HL-60 (cell line): Measurements from ENCODE around the gene FCAMR.

Source experiments
- GABPA ChIP-seq: IDR thresholded peaks from 2 replicates; pipeline ENCODE4 v1.6.1; 2012; ENCODE audit warnings: low read depth
- POLR2AphosphoS5 ChIP-seq: IDR thresholded peaks from 2 replicates; pipeline ENCODE4 v1.6.1; 2012; ENCODE audit warnings: low read depth
- TF ChIP-seq, protein P1 (sequence below): IDR thresholded peaks from one replicate; pipeline ENCODE4 v1.5.1; 2011; ENCODE audit warnings: low read length, control low read depth, inconsistent platforms; ENCODE audit not compliant: insufficient read depth
- TF ChIP-seq, protein P2 (sequence below): IDR thresholded peaks from 2 replicates; pipeline ENCODE4 v1.6.1; 2012; ENCODE audit warnings: low read depth; ENCODE audit not compliant: insufficient replicate concordance

DNA sequence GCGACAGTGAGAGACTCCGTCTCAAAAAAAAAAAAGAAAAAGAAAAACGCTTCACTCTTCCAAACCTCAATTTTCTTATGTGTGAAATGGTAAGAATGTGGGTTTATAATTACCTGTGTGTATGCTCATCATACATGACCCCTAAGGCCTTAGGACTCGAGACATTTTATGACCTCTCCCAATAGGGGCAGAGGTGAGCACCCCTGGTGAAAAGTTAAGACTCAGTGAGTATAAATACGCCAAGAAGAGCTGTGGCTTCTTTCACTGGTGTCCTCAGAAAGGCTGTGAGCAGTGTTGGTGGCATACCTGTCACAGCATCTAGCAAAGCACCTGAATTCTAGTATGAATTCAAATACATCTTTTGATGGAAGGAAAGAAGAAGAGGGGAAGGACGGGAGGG lies 40.7 kb downstream of the FCAMR start:
- TF ChIP-seq, protein P1, sequence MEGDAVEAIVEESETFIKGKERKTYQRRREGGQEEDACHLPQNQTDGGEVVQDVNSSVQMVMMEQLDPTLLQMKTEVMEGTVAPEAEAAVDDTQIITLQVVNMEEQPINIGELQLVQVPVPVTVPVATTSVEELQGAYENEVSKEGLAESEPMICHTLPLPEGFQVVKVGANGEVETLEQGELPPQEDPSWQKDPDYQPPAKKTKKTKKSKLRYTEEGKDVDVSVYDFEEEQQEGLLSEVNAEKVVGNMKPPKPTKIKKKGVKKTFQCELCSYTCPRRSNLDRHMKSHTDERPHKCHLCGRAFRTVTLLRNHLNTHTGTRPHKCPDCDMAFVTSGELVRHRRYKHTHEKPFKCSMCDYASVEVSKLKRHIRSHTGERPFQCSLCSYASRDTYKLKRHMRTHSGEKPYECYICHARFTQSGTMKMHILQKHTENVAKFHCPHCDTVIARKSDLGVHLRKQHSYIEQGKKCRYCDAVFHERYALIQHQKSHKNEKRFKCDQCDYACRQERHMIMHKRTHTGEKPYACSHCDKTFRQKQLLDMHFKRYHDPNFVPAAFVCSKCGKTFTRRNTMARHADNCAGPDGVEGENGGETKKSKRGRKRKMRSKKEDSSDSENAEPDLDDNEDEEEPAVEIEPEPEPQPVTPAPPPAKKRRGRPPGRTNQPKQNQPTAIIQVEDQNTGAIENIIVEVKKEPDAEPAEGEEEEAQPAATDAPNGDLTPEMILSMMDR = no peak
- no peak for TF ChIP-seq POLR2AphosphoS5
- TF ChIP-seq, protein P2, sequence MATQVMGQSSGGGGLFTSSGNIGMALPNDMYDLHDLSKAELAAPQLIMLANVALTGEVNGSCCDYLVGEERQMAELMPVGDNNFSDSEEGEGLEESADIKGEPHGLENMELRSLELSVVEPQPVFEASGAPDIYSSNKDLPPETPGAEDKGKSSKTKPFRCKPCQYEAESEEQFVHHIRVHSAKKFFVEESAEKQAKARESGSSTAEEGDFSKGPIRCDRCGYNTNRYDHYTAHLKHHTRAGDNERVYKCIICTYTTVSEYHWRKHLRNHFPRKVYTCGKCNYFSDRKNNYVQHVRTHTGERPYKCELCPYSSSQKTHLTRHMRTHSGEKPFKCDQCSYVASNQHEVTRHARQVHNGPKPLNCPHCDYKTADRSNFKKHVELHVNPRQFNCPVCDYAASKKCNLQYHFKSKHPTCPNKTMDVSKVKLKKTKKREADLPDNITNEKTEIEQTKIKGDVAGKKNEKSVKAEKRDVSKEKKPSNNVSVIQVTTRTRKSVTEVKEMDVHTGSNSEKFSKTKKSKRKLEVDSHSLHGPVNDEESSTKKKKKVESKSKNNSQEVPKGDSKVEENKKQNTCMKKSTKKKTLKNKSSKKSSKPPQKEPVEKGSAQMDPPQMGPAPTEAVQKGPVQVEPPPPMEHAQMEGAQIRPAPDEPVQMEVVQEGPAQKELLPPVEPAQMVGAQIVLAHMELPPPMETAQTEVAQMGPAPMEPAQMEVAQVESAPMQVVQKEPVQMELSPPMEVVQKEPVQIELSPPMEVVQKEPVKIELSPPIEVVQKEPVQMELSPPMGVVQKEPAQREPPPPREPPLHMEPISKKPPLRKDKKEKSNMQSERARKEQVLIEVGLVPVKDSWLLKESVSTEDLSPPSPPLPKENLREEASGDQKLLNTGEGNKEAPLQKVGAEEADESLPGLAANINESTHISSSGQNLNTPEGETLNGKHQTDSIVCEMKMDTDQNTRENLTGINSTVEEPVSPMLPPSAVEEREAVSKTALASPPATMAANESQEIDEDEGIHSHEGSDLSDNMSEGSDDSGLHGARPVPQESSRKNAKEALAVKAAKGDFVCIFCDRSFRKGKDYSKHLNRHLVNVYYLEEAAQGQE = no peak
- no peak for TF ChIP-seq GABPA
